ENCODE measurements around the gene LONP2. TPM values are rescaled to one million over a fixed set of nuclear protein-coding genes. Genes with fewer than 3 reads are reported as not detected.
"Not testable (repeated sequence)": the region's sequence is repeated elsewhere in the genome, so short reads cannot be mapped to it uniquely, and the experiment has no call there.

LONP2 gene
- total RNA-seq, 2 donors from 2014 or later: 44.2 to 59.1 TPM

- peak overlapping the region; percentile 62 to 90 (median 88) for H3K27ac ChIP-seq
- H3K36me3 ChIP-seq (replicated peaks in 1 of 2; ENCODE audit: insufficient read depth in 1 of 2, low read depth in 2 of 2): no peaks in the 10 kb centered on the region
- H3K4me3 ChIP-seq: peak overlapping the region in 1 of 2 donors; percentile 29
- DNase-seq (peak; percentile 45 to 71 (median 63)), ATAC-seq (peak; percentile 74)
- H3K9me3 ChIP-seq: no peaks in the 10 kb centered on the region
- intact Hi-C loops (cut with DNase I): no loop called here
- 13 to 19% methylated on average over 21 of the region's 21 CpGs for WGBS, 2 donors
- TF ChIP-seq CTCF (IDR thresholded peaks at IDR 0.05) (no peak), POLR2A (IDR thresholded peaks at IDR 0.05) (no peak)
- H3K27me3 ChIP-seq: no peaks in the 10 kb centered on the region
- H3K4me1 ChIP-seq: peaks cover 36% of the 10 kb centered on the region
These were observed 122.3 kb downstream of the LONP2 start for GRCh38 chr16:48366165-48367093.

GRCh38 chr16:48367441-48368049 is 123.4 kb downstream of the LONP2 start:
- Histone ChIP-seq H3K27ac (no peak overlapping the region), H3K27me3 (no peaks in the 10 kb centered on the region), H3K4me1 (peaks cover 36% of the 10 kb centered on the region), H3K9me3 (no peaks in the 10 kb centered on the region), H3K36me3 (replicated peaks in 1 of 2; ENCODE audit: insufficient read depth in 1 of 2, low read depth in 2 of 2) (no peaks in the 10 kb centered on the region), H3K4me3 (no peak overlapping the region)
- 65 to 67% methylated on average over 2 of the region's 2 CpGs for WGBS, 2 donors
- intact Hi-C loops (cut with DNase I): no loop called here
- ATAC-seq (no peak), DNase-seq (no peak)
- TF ChIP-seq CTCF (IDR thresholded peaks at IDR 0.05) (no peak), POLR2A (IDR thresholded peaks at IDR 0.05) (no peak)

- Histone ChIP-seq H3K9me3 (no peaks in the 10 kb centered on the region), H3K27ac (no peak overlapping the region), H3K27me3 (no peaks in the 10 kb centered on the region), H3K36me3 (replicated peaks in 1 of 2; ENCODE audit: insufficient read depth in 1 of 2, low read depth in 2 of 2) (no peaks in the 10 kb centered on the region), H3K4me3 (no peak overlapping the region), H3K4me1 (peaks cover 35% of the 10 kb centered on the region)
- DNase-seq: no peak
- 55 to 88% methylated on average over 1 of the region's 1 CpG for WGBS, 2 donors
- no peak for ATAC-seq
- intact Hi-C loops (cut with DNase I): no loop called here
- no peak for TF ChIP-seq POLR2A (IDR thresholded peaks at IDR 0.05)
- no peak for TF ChIP-seq CTCF (IDR thresholded peaks at IDR 0.05)
These were observed 125.7 kb downstream of the LONP2 start for GRCh38 chr16:48369765-48370164.

GRCh38 chr16:48370229-48370628 is 126.1 kb downstream of the LONP2 start:
- no peak for DNase-seq
- Histone ChIP-seq H3K4me1 (peaks cover 35% of the 10 kb centered on the region), H3K27ac (no peak overlapping the region), H3K4me3 (no peak overlapping the region), H3K36me3 (replicated peaks in 1 of 2; ENCODE audit: insufficient read depth in 1 of 2, low read depth in 2 of 2) (no peaks in the 10 kb centered on the region), H3K9me3 (no peaks in the 10 kb centered on the region), H3K27me3 (no peaks in the 10 kb centered on the region)
- intact Hi-C loops (cut with DNase I): no loop called here
- ATAC-seq: no peak
- 86 to 95% methylated on average over 8 of the region's 8 CpGs for WGBS, 2 donors
- TF ChIP-seq POLR2A (IDR thresholded peaks at IDR 0.05) (no peak), CTCF (IDR thresholded peaks at IDR 0.05) (no peak)

GRCh38 chr16:48370668-48371392 is 126.7 kb downstream of the LONP2 start:
- ATAC-seq; DNase-seq; H3K27me3 ChIP-seq; H3K9me3 ChIP-seq; H3K36me3 ChIP-seq (replicated peaks in 1 of 2; ENCODE audit: insufficient read depth in 1 of 2, low read depth in 2 of 2); H3K4me3 ChIP-seq; H3K27ac ChIP-seq; intact Hi-C loops (cut with DNase I): not testable (repeated sequence)
- H3K4me1 ChIP-seq: peaks cover 35% of the 10 kb centered on the region
- 92 to 93% methylated on average over 18 of the region's 18 CpGs for WGBS, 2 donors

Measured in body of pancreas (tissue), 4 donors.